ENCODE measurements around the gene PTPN14.

PTPN14 gene

DNA sequence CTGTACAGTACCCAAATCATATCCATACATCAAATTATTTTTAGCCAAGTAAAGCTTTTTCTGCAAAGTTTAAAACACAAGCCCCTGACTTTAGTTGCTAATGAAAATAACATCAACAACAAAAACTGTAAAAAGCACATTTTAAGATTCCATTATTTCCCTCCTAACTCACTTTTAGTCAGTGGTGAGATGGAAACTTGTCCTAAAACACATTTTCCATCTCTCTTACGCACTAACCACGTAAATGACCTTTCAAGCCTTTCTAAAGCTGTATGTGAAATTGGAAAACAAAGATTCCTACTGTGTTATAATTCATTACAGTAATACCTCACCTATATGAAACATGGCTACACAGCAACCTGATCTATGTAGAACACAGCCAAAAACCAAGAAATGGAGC lies 77.5 kb downstream of the PTPN14 start:
- DNase-seq = no peak

DNA sequence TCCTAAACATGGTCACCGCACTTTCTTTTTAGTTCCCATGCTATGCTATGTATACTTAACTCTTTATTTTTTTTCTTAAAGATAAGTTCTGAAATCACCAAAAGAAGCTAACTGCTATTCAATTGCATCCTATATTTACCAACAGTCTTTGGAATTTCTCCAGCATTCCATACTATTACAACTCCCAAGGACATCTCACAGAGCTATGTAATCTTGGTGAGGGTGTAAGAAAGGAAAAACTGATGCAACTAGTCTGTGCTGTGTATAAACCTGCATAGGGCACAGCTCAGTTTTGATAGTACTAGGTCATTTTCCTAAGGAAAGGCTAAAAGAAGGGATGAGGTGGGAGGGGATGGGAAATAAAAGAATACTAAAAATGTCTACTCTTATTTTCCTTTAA lies 78.0 kb downstream of the PTPN14 start:
- no peak for DNase-seq

DNA sequence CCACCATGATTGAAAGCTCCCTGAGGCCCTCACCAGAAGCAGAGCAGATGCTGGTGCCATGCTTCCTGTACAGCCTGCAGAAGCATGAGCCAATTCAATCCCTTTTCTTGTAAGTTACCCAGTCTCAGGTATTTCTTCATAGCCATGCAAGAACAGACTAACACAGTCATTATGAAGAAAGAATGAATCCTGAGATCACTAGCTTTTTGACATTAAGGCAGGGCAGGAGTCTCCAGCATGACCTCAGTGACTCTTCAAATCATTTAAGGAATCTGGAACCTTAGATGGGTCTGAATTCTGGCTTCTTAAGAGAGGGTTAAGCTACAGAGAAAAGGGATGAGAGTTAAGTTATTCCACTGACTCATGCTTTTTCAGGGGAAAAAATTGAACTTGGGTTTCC lies 79.0 kb downstream of the PTPN14 start:
- no peak for DNase-seq

DNA sequence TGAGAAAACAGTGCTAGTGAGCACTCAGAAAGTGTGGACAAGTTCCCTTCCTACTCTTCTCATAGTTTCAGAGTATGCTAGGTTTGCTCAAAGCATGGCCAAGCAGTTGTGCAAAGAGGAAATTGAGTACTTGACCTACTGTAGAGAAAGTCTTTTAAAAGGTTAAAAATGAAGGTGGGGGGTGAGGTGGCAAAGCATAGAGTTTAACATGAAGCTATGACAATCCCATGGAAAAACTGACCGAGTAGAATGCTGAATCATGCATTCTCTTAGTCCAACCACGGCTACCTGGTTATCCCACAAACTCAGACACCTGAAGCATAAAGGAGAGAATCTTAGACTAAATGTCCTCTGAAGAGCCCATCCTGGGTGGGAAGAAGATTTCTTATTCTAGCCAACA lies 79.9 kb downstream of the PTPN14 start:
- no peak for DNase-seq

DNA sequence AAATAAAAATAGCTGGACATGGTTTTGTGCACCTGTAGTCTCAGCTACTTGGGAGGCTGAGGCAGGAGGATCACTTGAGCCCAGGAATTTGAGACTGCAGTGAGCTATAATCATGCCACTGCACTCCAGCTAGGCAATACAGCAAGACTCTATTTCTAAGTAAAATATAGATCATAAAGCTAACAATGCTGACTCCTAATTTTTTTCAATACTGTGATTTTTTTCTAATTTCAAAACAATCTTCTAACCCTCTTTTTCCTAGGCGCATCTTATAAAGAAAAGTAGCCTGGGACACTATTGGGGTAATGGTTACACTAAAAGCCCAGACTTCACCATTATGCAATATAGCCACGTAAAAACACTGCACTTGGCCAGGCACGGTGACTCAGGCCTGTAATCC lies 81.3 kb downstream of the PTPN14 start:
- DNase-seq = no peak

DNA sequence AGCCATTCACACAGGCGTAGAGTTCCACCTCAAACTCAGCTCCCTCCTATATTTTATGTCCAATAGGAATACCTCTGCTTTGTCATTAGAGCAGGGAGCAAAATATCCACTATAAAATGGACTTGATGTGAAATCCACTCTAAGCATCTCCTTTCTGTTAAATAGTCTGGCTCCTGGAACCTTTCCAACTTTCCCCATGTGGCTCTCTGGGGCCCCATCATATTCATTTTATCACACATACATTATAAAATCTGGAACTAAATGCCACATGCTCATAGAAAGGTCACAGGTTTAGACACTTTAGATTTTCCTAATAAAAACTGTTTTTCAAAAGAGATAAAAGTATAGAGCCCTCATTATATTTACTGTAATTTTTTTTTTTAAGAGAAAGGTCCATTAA lies 82.1 kb downstream of the PTPN14 start:
- no peak for DNase-seq

DNA sequence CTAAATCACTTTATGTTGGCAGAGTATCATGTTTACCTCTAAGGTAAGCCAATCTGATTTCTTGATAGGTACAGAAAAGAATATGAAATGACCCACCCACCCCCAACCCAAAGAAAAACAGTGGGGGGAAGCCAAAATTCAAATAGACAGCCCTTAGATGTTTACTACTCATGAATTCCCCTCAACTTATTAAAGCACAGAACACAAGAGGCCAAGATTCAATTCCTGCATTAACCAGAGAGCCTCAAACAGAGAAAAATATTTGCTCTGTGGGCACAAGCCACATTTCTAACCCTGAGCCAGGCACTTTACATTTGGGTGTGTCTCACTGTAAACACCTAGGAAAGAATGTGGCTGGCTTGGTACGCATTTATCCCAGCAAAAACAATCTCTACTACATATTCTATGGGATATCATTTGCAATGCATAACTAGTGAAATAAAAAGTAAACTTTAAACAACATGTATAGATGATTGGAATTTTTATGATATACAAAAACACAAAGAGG lies 84.3 kb downstream of the PTPN14 start:
- no peak for DNase-seq

DNA sequence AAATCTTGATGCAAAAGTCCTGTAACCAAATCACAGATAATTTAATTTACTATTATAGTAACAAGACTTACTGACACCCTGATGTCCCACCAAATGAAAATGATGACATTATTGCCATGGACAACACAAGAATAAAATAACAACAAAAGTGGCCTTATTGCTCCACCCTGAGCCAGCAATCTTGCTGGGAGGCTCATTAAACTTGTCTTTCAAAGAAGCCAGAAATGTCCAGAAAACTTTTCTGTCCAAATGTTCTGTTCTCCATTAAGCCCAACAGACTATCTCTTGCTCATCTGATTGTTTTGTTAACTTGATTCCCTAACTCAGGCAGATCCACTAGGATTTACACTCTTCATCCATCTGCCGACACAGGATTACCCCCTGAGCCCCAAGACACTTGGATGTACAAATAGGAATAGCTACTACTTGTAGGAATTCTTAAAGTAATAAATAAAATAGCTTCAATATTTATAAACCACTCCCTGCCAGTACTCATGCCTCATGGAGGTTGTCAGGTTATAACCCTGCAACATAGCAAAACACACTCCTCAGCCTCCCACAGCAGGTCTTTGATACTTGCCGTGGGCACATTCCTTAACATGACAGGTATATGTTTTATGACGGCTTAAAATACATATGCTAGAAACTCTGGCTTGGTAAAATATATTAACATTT lies 84.9 kb downstream of the PTPN14 start:
- no peak for DNase-seq

DNA sequence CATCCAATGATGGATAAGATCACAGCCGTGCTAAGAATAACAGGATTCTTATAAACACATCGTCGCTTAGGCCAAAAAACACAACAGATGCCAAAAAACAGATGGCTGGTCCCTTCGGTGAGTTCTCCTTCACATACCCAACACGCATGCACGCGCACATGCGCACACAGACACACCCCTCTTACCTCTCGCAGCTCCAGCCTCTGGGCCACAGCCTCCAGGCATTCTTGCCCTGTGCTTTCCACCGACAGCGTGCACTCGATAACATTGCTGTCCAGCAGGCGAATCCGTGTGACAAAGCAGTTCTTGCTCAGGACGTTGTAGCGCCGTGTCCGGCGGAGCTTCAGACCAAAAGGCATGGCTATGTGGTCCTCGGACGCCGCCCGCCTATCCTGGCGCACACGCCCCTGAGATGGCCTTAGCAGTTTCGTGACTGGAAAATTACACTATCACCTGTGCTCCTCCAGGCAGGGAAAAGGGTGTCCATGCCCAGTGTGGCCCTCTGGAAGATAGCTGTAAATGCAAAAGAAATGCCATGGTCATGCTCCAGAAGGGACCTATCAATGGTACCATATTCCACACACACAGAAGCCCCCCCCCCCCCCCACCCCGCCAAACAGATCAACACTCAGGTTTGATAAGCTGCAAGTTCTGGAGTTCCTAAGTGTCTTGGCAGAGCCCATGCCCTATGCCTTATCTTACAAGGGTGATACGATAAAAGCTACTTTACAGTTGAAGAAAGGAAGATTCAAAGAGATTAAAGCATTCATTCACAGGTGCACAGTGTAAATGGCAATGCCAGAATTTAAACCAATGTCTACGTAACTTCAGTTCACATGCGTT lies 86.7 kb downstream of the PTPN14 start:
- DNase-seq = no peak

DNA sequence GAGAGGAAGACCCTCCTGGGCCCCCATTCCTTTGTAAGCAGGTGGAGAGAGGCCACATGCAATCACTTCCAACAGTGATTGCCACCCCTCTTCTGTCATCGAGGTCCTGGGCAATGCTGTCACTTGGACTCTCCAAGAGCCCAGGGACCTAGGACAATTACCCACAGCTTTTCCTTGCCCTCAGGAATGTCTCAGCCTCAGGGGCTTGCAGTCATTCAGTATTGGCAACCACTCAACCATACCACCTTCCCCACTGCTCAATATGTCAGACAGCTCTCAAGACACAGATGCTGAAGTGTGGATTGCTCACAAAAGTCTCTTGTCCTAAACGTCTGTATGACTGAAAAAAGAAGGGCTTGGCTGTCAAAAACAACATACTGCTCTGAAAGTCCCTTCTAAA lies 87.8 kb downstream of the PTPN14 start:
- DNase-seq = no peak

DNA sequence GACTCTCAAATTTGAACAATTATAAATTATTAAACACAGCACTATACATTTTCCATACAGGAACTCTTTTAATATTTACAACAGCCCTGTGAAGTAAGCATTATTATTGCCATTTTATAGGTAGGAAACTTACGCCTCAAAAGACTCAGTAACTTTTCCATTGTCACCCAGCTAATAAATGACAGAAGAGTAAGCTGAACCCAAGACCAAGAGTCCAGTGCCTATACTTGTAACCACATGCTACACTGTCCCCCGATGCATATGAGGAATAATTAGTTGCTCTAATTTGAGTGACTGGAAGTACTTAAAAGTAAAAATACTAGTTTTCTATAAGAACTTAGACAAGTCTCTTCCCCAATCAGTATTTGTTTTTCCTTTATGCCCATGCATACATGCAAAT lies 88.5 kb downstream of the PTPN14 start:
- DNase-seq = no peak

DNA sequence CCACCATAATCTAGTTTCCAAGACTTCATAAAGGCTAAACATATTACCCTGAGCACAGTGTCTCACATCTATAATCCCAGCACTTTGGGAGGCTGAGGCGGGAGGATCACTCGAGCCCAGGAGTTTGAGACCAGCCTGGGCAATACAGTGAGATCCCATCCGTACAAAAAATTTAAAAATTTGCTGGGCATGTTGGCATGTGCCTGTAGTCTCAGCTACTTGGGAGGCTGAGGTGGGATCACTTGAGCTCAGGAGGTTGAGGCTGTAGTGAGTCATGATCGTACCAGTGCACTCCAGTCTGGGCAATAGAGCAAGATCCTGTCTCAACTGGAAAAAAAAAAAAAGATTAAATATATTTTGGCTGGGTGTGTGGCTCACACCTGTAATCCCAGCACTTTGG lies 90.1 kb downstream of the PTPN14 start:
- no peak for DNase-seq

DNA sequence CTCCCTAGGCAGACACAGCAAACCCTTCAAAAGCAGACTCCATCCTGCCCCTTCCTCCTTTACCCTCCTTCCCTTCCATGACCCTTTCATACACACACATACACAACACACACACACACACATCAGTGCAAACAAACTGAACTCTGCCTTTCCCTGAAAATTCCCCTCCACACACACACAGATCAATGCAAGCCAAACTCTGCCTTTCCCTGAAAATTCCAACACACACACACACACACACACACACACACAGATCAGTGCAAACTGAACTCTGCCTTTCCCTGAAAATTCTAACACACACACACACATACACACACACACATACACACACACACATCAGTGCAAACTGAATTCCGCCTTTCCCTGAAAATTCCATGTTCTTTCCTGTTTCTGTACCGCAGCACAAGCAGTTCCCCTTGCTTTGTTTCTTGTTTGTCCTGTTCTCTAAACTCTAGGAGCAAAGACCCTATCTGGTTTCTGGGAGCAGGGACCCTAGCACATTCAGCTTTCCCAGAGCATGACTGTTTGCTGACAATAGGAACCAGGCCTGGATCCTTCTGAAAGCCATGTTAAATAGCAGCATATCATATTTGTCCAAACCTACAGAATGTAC lies 91.0 kb downstream of the PTPN14 start:
- no peak for DNase-seq

DNA sequence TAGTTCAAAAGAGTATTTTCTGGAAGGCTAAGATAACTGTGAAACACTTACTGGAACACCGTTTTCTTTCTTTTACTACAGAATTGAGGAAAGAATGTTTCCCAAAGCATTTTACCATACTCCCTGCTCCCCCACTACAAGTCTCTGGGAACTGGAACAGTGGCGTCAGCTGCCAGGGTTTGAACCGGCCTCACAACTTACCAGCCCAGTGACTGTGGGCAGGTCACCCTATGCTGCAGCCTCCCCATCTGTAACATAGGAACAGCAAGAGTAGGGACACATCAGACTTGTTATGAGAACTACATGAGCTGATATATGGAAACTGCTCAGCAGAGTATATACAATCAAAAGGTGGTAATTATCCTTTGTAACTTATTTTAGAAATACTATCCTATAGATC lies 91.5 kb downstream of the PTPN14 start:
- DNase-seq = no peak

DNA sequence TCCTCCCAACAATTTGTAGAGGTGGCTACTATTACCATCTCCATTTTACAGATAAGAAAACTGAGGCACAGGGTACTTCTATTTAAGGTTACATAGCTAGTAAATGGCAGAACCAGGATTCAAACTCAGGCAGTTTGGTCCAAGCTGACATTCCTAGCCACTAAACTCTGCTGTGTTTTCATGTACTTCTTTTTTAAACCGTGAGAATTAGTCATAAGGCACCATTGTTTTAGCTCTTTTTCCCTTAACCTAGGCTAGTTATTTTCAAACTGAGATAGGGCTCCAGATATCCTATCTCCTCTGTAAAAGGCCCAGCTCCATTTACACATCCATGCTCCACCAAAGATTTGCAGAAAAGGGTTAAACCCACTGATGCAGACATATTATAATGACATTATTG lies 92.9 kb downstream of the PTPN14 start:
- DNase-seq = no peak

DNA sequence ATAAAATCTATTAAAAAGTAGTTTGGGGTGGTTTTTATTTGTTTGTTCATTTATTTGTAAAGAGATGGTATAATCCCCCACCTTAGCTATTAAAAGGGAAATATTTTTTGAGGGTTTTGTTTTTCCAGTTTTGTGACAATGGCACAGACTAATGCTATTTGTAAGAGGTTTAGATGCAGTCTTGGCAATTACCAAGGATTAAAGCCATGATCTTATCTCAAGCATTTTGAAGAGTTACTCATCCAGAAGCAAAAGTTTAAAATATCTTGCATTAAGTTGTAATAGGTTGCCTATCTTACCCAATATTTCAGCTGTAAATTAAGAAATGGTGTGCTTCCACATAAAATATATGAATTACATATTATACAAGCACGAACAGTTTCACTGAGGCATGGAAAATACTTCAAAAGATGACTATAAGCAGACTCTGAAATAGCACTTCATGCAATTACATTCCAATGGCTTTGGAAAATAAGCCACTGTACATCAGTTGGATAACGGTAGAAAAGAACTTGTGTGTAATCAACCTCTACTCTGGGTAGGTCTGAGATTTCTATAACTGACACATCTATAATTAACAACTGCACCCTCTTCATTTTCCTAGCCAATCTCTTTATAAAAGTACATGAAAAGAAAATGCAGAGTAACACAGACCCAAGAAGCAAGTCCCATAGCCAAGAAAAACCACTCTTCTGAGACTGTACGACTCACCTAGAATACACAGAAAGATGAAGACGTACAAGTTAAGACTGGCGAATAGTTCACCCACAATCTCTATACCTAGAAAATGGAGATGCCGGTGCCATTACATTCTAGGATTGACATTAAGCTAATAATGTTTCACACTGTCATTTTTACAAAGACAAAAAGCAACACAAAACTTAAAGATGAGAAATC lies 95.2 kb downstream of the PTPN14 start:
- DNase-seq = no peak

DNA sequence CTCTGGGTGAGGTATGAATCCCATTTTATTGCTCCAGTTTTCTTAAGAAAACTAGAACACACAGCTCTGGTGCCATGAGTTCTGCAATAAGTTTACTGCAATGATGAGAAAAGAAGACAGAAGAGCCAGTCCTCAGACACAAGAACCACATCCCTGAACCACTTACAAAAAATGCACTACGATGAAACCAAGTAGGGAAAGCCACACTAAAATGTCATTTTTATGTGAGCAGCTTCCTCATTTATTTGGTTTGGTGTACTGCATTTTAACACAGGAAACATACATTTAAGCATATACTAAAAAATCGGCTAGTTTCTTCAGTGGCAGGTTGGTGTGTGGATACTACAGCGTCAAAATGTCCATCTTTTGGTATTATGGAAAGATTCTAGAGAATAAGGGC lies 95.9 kb downstream of the PTPN14 start:
- no peak for DNase-seq

DNA sequence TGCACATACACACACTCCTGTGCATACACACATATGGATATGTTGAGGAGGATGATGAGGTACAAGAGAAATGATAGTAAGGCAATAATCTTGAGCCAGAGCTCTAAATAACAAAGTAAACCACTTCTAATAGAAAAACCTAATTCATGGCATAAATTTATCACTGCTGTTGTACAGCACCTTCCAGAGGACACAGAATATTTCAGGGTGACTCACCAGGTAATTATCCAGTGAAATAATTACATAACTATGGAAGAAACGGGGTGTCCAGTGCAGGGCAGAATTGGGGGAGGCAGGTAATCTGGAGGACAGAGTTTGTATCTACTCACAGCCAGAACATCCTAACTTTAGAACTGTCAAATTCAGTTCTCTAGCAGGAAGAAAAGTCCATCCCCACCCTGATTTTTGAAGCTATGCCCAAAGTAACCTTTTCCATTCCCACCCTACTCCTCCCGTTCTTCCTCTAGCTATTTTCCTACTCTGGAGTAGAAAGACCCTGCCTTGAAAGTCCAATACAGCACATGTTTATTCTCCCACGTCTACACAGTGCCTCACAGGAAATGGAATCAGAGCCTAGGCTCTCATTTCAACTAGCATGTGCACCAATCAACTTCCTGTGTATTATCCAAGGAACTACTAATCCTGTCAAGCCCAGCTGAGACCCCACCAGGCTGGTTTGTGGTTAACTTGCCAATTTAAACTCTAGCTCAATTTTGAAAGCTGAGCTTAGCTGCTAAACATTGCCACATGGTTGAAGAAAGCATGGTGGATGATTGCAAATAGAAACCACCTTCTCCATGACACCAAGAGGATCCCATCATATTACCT lies 96.6 kb downstream of the PTPN14 start:
- DNase-seq = no peak

DNA sequence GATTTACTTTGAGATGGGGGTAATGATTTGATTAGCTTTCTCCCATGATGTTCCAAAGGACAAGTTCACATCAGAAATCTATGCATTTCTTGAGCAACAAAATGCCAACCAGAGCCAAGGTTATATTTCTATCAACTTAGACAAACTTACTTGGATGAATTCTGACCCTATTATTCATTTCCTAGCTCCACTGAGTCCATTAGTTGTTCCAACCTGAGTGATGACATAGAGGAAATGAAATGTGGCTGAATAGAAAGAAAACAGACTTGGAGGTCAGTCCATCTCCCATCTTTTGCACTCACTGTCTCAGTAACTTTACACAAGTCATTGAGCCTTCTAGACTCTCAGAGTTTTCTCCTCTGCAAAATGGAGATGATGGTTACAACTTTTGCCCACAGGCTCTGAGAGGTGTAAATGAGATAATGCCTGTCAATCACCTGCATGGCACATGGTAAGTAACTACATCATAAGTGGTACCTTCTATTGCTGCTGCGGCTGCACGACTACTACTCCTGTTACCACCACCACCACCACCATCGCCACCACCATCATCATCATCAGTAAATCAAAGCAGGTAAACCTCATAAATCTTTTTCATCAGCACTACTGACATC lies 98.2 kb downstream of the PTPN14 start:
- no peak for DNase-seq

DNA sequence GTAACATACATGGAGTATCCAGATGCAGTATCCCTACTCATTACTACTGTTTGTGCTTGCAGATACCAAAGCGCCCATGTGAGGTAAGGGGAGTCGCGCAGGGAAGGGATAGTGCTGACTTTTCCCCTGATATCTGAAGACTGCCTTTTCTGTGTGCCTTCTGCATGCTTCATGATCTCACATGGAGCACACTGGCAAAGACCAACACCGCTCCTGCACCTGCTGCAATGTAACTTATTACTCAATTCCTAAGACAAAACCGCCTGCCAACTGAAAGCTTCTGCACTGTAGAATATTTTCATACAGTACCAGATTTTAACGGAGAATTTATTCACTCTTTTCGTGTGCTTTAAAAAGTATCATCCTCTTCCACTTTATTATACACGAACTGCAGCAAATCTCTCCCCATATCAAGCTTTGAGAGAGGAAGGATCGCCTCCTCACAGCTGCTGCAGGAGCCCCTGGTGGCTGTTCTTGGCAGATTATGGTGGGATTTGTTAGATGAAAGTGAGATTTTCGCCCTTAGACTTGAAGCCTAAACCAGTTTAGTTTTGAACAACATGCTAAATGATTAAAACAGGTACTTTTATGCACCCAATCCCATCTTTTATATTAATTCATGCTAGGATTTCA lies 99.1 kb downstream of the PTPN14 start:
- no peak for DNase-seq

DNA sequence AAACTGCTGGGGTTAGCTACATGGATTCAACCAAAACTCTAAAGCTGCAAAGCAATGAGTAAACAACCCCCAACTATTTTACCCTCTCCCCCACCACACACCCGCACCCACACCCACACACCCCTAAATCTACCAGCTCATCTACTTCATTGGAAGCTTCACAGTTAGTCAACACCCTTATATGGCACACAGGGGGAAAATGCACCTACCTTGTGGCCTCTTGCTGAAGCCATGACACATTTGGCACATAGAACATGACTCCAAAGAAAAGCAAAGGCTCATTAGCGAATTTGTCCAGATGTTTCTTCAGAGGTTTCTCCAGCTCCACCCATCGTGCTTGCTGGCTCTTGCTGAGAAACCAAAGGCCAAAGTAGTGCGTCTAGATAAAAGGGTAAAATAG lies 99.8 kb downstream of the PTPN14 start:
- no peak for DNase-seq

Data from DMS79 (cell line).